ENCODE measurements around the gene TMEM250. TPM values are rescaled to one million over a fixed set of nuclear protein-coding genes. Genes with fewer than 3 reads are reported as not detected.

Gene TMEM250
- total and polyA plus RNA-seq, 12 donors: 9.7 to 26.4 (median 15.4) TPM

GRCh38 chr9:136122425-136123383, 4.0 kb upstream of the TMEM250 start:
- Histone ChIP-seq H3K27me3 (peaks cover 0 to 26% (median 0%) of the 10 kb centered on the region in 7 donors), H3K4me3 (peak overlapping the region in 7 of 10 donors; percentile 16 to 42 (median 28)), H3K36me3 (no peaks in the 10 kb centered on the region), H3K9me3 (no peaks in the 10 kb centered on the region), H3K4me1 (peaks cover 6 to 32% (median 25%) of the 10 kb centered on the region in 9 donors), H3K27ac (no peak overlapping the region)
- intact Hi-C loops (cut with DNase I): loop anchor here (1.0 to 10.0 kb wide), 14 partner anchors 35 to 520 kb away; partner anchors contain the start of gene KCNT1 (in 2 of the 10)
- ATAC-seq: peak in 7 of 8 donors; percentile 22 to 69 (median 51)
- 25 to 29% methylated on average over 45 of the region's 45 CpGs for WGBS, 2 donors
- TF ChIP-seq, protein P1, sequence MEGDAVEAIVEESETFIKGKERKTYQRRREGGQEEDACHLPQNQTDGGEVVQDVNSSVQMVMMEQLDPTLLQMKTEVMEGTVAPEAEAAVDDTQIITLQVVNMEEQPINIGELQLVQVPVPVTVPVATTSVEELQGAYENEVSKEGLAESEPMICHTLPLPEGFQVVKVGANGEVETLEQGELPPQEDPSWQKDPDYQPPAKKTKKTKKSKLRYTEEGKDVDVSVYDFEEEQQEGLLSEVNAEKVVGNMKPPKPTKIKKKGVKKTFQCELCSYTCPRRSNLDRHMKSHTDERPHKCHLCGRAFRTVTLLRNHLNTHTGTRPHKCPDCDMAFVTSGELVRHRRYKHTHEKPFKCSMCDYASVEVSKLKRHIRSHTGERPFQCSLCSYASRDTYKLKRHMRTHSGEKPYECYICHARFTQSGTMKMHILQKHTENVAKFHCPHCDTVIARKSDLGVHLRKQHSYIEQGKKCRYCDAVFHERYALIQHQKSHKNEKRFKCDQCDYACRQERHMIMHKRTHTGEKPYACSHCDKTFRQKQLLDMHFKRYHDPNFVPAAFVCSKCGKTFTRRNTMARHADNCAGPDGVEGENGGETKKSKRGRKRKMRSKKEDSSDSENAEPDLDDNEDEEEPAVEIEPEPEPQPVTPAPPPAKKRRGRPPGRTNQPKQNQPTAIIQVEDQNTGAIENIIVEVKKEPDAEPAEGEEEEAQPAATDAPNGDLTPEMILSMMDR (IDR thresholded peaks at IDR 0.05): peak; percentile 96 to 100 (median 99)
- peak; percentile 70 to 85 for DNase-seq

DNA sequence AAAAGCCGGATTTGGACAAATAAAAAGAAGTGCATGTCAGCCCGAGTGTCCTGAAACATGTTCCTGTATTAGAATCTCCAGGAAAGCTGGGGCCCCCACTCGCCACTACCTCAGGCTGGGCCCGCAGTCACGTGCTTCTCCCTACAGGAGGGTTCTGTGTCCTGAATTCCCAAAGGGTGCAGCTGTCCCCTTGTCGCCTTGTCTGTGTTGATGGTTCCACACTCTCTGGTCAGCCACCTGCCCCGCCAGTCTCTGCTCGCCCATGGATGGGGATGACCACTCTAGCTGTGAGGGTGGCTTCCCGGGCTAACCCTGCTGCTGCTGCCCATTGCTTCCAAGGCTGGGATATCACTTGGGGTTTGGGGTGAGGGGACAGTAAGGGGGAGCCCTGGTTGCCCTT, 3.1 kb upstream of the TMEM250 start:
- H3K36me3 ChIP-seq: peaks cover 0 to 1% (median 0%) of the 10 kb centered on the region in 9 donors
- no peak for DNase-seq
- peaks cover 0 to 17% (median 0%) of the 10 kb centered on the region in 7 donors for H3K27me3 ChIP-seq
- TF ChIP-seq, protein P1 (IDR thresholded peaks at IDR 0.05): no peak
- peaks cover 6 to 41% (median 34%) of the 10 kb centered on the region in 9 donors for H3K4me1 ChIP-seq
- ATAC-seq: no peak
- no peak overlapping the region for H3K4me3 ChIP-seq
- no peaks in the 10 kb centered on the region for H3K9me3 ChIP-seq
- no peak overlapping the region for H3K27ac ChIP-seq
- 92 to 94% methylated on average over 9 of the region's 9 CpGs for WGBS, 2 donors
- intact Hi-C loops (cut with DNase I): loop anchor here (2.0 to 10.0 kb wide), 13 partner anchors 34 to 520 kb away; partner anchors contain the start of gene KCNT1 (in 2 of the 10)

GRCh38 chr9:136120438-136120844, 1.8 kb upstream of the TMEM250 start:
- DNase-seq (no peak), ATAC-seq (no peak)
- Histone ChIP-seq H3K36me3 (peaks cover 0 to 15% (median 9%) of the 10 kb centered on the region in 9 donors), H3K9me3 (no peaks in the 10 kb centered on the region), H3K4me1 (peaks cover 6 to 42% (median 34%) of the 10 kb centered on the region in 9 donors), H3K27ac (peak overlapping the region in 6 of 10 donors; percentile 94 to 99 (median 97)), H3K27me3 (peaks cover 0 to 10% (median 0%) of the 10 kb centered on the region in 7 donors), H3K4me3 (no peak overlapping the region)
- 90 to 91% methylated on average over 18 of the region's 18 CpGs for WGBS, 2 donors
- TF ChIP-seq, protein P1 (IDR thresholded peaks at IDR 0.05): no peak
- intact Hi-C loops (cut with DNase I): loop anchor here in 9 of 10 donors (5.0 to 10.0 kb wide), 10 partner anchors 33 to 518 kb away; partner anchors contain the start of gene KCNT1 (in 2 of the 9)

- TF ChIP-seq, protein P1 (IDR thresholded peaks at IDR 0.05): no peak
- H3K4me1 ChIP-seq: peaks cover 6 to 42% (median 34%) of the 10 kb centered on the region in 9 donors
- 56 to 62% methylated on average over 11 of the region's 11 CpGs for WGBS, 2 donors
- H3K4me3 ChIP-seq: peak overlapping the region; percentile 52 to 90 (median 74)
- intact Hi-C loops (cut with DNase I): loop anchor here (1.0 to 10.0 kb wide), 14 partner anchors 25 to 518 kb away; partner anchors contain the start of genes UBAC1 (in 3 of the 10), KCNT1 (in 2 of the 10), CAMSAP1 (in 1 of the 10) and NACC2 (in 1 of the 10)
- H3K36me3 ChIP-seq: peaks cover 0 to 20% (median 9%) of the 10 kb centered on the region in 9 donors
- DNase-seq (no peak), ATAC-seq (no peak)
- peaks cover 0 to 10% (median 0%) of the 10 kb centered on the region in 7 donors for H3K27me3 ChIP-seq
- H3K9me3 ChIP-seq: no peaks in the 10 kb centered on the region
- peak overlapping the region in 9 of 10 donors; percentile 86 to 99 (median 97) for H3K27ac ChIP-seq
Measured at GRCh38 chr9:136119883-136120393, 1.3 kb upstream of the TMEM250 start.
